ENCODE results near the gene ZNF335.

The ZNF335 gene

DNA sequence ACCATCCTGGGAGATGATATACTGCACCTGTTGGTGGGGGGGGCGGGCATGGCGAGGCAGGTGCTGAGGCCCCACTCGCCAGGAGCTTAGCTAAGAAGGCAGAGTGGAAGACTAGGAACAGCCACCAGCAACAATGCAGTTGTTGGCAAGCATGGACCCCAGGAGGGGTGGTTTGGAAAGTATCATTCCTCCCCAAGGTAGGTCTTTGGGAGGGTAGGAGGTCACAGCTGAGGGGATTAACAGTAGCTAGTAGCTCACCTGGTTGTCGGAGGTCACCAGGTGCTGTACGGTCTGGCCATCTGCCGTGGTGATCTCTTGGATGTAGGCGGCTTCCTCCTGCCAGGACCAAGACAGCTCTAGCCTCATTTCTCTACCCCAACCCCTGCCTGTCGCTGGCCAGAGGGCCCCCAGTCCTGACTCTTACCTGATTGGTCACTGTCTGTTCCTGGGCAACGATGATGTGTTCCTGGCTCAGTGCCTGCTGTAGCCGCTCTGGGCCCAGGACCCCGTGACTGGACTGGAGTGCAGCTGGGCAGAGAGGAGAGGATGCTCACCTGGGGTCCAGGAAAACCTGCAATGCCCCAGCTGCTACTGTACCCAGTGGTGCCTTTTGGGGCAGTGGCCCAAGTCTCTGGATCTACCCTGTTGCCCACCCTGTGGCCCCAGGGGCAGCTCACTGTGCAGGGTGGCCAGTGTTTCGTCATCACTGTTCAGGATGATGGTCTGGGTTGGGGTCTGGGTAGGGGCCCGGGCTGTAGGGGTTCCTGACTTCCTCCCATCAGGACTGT is 22.3 kb downstream of the ZNF335 start:
- DNase-seq (ENCODE audit: low spot score) = no peak

DNA sequence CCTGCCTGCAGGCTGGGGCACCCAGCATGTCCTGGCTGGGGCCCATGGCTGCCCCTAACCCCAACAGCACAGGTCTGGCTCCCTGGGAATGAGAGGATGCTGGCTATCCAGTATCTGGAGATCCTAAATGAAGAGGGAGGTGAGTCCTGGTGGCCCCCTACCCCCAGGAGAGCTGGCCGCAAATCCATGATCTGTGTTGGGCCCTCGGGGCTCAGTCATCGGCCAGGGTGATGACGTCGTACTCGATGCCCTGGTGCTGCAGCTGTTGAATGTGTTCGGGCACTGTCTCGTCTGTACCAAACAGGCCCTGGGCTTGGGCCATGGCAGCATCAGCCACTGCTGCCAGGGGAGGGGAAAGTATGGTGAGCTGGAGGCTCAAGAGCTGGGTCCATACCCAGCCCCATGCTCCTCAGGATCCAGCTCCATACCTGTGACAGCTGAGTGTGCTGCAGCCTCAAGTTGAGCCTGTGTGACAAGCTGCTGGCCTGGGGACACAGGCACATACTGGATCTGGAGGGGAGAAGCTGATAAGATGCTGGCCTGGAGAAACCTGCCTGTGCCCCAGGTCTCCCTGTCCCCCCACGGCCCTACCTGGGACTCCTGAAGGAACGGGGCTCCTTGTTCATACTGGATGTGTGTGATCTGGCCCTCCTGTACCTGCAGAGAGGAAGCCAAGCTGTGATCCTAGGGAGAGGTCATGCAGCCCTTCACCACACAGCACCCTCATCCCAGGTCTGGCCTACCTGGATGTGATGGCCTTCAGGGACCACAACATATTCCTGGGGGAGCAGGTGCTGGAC is 23.1 kb downstream of the ZNF335 start:
- DNase-seq (ENCODE audit: low spot score) = no peak

DNA sequence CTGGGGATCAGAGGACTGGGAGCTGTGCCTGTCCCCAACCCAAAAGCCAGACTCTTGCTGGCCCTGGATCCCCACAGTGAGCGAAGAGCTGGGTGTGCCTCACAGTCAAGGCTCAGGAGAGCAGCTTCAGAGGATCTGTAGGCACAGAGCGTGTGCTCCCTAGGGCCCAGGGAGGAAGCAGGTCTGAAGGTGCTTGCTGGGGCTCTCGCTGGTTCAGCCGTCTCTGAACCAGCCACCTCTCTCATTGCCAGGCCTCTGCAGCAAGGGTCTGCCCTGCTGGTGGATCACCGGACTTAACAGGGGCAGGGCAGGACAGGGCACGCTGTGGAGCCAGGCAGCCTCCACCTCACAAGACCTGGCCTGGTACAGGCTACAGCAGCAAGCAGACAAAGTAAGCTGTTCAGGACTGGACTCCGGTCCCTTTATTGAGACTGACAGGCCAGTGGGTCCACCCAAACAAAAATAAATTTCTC is 23.7 kb downstream of the ZNF335 start:
- no peak for DNase-seq (ENCODE audit: low spot score)

DNA sequence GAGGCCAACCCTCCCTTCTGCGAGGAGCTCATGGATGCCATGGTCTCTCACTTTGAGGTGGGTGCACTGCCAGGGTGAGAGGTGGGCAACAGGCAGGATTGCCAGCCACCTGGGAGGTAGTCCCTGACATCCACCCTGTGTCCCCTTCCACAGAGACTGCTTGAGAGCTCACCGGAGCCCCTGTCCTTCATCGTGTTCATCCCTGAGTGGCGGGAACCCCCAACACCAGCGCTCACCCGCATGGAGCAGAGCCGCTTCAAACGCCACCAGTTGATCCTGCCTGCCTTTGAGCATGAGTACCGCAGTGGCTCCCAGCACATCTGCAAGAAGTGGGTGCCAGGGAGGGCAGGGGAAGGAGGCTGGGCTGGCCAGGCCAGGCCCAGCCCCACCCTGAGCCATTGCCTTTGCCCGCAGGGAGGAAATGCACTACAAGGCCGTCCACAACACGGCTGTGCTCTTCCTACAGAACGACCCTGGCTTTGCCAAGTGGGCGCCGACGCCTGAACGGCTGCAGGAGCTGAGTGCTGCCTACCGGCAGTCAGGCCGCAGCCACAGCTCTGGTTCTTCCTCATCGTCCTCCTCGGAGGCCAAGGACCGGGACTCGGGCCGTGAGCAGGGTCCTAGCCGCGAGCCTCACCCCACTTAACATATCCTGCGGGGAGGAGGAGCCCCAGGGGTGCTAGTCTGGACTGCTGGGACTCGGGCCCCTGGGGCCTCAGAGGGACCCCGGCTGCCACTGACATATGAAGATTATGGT is 24.7 kb downstream of the ZNF335 start:
- DNase-seq (ENCODE audit: low spot score) = no peak

DNA sequence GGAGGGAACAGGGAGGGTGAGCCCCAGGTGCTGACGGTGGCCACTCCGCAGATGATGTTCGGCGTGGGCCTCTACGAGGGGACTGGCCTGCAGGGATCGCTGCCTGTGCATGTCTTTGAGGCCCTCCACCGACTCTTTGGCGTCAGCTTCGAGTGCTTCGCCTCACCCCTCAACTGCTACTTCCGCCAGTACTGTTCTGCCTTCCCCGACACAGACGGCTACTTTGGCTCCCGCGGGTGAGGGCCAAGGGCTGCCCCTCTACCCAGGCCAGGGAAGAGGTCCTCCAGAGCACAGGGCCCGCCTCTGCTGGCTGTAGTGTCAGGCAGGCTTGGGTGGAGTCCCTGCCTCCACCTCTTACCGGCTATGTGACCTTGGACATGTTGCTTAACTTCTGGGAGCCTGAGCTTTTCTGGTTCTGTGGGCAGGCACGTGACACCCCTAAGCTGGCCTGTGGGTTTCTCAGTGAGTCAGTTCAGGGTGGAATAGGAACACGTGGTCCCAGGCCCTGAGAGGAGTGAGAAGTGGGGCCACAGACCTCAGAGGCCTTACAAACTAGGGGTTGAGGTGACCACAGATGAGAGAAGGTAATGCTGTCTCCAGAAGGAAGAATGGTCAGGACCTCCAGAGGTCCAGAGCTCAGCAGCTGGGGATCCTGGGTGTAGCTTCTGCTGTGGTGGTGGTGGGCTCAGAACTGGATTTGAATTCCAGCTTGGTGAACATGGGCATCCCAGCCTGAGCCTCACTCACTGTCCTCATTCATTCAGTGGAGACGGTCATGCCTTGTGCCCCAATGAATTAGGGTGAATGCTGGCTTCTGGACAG is 25.6 kb downstream of the ZNF335 start:
- peak; percentile 42 for DNase-seq (ENCODE audit: low spot score)

DNA sequence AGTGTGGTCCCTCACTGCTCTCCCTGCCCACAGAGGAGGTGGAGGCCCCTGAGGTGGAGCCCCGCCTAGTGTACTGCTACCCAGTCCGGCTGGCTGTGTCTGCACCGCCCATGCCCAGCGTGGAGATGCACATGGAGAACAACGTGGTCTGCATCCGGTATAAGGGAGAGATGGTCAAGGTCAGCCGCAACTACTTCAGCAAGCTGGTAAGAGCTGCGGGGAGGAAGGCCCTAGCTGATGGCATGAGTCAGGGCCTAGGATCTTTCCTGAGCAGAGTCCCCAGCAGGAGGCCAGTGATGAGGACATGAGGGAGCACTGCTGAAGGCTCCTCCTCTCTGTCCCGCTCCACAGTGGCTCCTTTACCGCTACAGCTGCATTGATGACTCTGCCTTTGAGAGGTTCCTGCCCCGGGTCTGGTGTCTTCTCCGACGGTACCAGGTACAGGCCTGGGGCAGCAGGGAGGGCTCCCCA is 26.3 kb downstream of the ZNF335 start:
- DNase-seq (ENCODE audit: low spot score) = no peak

DNA sequence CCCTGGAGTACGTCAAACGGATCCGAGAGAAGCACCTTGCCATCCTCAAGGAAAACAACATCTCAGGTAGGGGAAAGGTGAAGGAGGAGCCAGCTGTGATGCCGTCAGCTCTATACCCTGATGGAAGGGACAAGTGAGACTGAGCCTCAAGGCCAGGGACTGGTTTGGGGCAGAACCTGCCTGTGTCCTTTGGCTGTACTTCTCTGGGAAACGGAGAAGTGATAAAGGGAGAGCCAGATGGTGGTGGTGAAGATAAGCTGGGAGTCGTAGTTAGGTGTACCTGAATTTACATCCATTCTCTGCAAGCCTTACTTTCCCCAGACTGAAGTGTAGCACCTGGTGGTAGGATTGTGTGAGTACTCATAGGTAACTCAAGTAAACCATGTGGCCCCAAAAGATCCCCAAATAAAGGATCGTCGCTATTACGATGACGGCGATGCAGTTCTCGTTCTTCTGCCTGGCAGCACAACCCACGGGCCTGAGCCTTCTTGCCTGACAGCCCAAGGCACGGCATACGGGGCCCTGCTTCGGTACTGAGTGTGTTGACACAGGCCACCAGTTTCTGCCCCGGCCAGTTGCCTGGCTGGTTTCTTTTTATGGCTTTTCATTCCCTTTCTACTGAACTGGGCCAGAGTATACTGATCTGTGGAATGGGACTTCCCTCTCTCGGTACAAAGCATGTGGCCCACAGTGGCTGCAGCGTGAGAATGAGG is 26.9 kb downstream of the ZNF335 start:
- no peak for DNase-seq (ENCODE audit: low spot score)

DNA sequence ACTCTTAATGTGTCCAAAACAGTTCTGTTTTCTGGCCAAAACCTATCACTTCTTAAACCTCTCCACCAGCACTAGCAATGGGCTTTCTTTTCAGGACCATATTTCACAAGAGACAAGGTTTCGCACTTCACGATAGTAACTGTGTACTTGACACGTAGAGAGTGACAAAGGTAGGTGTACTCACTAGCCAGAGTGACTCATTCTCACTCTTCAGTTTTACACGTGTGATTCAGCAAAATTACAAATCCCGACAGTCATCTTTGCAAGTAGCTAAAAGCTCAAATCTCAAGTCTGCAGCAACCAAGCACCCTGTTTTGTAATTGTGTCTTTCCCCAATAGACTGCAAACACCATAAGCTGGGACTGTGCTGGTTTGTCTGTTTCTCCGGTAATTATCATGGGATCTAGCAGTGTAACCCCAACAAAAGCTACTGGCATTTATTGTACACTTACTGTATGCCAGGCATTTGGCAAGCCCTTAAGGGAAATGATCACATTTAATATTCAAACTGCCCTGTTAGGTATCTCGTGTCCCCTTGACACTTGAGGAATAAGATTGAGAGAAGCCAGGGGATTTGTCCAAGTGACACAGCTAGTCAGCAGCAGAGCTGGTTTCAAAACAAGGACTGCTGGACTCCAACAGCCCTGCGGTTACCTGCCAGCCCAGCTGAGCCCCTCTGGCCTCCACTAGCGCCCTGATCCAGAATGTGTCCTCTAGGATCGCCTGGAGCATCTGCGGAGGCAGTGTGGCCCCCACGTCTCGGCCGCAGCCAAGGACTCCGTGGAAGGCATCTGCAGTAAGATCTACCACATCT is 27.6 kb downstream of the ZNF335 start:
- DNase-seq (ENCODE audit: low spot score) = peak; percentile 24

DNA sequence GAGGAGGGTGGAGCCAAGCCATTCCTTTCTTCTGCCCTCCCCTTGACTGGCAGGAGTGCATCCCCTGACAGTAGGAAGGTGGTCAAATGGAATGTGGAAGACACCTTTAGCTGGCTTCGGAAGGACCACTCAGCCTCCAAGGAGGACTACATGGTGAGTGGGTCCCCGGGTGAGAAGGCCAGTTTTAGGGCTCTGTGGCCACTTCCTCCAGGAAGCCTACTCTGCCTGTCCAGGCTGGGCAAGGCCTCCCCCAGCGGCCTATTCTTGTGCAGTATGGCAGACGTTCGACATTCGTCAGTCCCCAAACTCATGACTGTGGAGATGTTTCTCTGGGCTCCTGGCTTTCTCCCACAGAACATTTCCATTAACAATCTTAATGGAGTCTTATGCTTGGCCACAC is 28.4 kb downstream of the ZNF335 start:
- no peak for DNase-seq (ENCODE audit: low spot score)

DNA sequence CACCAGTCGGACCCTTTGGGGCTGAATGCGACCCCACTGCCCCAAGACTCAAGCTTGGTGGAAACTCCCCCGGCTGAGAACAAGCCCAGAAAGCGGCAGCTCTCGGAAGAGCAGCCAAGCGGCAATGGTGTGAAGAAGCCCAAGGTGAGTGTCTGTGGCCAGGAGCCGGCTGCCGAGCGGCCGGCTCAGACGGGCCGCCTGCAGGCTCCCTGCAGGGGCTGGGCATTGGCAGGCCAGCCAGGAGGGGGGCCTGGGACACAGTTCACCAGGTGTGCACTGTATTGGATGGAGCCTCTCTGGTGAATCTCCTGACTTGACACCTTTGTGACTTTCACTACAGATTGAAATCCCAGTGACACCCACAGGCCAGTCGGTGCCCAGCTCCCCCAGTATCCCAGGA is 31.5 kb downstream of the ZNF335 start:
- DNase-seq (ENCODE audit: low spot score) = no peak

DNA sequence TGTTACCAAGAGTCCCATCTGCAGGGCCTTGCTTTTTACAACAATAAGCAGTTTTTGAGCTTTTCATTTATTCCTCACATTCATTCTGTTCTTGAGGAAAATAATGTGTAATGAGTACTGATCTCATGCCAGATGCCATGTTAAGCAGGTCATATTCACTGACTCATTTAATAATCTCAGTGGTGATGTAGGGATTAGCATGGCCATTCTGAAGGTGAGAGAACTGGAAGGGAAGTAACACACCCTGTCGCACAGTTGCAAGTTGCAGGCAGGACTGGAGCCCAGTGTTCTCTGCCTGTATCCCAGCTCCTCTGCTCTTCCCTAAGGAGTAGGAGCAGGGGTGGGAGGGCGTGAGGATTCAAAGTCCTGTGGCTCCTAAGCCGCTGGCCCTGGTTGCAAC is 31.9 kb downstream of the ZNF335 start:
- no peak for DNase-seq (ENCODE audit: low spot score)

DNA sequence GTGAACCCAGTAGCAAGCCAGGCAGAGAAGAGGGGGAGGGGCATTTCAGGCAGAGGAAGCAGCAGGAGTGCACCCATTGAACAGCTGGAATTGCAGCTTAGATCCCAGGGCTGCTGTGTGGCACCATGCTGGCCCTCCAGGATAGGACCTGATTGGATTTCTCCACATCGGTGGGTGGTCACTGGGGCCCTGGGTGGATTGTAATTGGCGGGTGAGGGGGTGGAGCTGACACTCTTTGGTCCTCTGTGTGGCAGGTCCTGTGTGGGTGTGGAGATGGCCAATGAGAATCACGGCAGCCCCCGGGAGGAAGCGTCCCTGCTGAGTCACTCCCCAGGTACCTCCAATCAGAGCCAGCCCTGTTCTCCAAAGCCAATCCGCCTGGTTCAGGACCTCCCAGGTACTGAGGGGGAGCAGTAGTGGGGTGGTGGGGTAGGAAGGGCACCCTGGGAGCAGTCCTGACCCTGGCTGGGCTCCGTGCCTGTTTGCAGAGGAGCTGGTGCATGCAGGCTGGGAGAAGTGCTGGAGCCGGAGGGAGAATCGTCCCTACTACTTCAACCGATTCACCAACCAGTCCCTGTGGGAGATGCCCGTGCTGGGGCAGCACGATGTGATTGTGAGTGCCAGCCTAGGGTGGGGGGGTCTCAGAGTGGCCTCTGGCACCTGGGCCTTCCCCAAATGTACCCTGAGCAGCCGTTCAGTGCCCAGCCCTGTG is 33.1 kb downstream of the ZNF335 start:
- no peak for DNase-seq (ENCODE audit: low spot score)

DNA sequence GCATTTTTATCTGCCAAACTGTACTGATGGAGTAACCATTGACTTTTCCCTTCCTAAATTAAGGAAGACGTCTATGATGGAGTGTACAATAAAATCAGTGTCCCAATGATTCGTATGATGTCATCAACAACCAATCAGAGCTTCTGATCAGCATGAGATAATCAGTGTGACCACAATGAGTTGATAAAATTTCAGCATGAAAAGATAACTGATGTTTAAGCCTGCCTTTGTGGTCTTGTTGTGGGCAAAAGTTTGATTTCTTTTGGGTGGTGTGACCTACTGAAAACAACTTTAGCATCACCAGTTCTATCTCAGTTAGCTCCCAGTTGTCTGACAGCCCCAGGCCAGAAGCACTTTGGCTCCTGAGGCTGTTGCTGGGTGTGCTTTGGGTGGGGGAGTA is 34.2 kb downstream of the ZNF335 start:
- DNase-seq (ENCODE audit: low spot score) = peak; percentile 27

DNA sequence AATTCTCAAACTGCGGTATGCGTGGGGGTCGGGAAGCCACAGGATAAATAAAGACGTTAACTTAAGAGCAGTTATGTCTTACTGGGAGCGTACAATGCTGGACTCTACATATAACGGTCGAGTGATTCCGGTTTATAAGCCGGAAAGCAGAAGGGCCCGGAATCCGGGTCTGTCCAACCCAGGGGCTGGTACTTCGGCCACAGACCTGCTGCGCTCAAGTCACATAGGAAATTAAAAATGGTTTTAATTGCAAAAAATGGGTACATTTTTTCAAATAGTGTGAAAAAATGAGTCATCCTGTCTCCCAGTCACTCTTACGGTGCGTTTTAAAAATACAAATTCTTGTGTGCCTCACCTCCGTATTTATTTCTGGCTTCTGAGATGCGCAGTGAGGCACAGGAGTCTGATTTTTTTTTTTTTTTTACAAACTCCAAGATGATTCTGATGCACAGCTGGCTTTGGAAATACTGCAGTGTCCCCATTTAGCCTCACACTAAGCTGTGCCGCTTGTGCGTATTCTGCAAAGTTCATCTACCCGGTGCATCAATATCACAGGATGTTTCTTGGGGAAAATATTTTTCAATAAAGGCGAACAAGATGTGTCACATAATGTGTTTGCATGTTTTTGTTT is 36.5 kb downstream of the ZNF335 start:
- DNase-seq (ENCODE audit: low spot score) = peak; percentile 34

DNA sequence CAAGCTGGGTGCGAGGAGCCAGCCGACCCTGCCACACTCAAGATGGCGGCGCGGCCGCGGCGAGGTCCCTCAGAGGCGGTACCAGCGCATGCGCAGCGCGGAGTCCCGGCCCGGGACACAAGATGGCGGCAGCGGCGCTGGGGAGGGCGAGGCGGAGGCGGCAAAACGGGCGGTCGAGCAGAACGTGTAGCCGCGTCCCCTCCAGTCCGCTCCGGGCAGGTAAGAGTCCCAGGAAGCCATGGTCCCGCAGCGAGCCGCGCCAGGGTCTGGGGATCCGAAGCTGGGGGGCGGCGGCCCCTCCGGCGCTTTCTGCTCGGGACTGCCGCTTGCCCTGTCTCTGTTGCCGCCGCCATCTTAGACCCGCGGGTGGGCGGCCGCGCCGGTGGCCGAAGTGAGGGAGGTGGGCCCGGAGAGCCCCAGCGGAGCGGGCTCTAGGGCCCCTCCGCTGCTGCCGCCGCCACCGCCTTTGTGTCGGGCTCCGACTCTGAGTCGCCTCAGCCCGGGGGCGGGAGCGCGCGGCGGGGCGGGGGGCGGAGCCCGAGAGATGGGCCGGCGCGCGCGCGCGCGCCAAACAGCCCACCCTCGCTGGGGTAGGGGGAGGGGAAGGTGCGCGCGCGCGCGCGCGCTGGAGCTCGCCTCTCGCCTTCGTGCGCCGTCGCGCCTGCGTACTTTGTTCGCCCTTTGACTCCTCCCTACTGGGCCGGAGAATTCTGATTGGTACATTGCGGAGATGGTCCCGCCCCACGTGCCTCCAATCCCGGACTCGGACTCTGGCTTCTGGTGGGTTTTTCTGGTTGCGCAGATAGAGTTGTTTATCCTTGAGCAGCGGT is 37.2 kb downstream of the ZNF335 start, which contains the start of gene PCIF1:
Gene PCIF1 (plus strand): TSS at position 98 of the 830 bp plus-strand sequence. CDS start 4,317 bp downstream, outside the sequence.
- peak; percentile 98 for DNase-seq (ENCODE audit: low spot score)

DNA sequence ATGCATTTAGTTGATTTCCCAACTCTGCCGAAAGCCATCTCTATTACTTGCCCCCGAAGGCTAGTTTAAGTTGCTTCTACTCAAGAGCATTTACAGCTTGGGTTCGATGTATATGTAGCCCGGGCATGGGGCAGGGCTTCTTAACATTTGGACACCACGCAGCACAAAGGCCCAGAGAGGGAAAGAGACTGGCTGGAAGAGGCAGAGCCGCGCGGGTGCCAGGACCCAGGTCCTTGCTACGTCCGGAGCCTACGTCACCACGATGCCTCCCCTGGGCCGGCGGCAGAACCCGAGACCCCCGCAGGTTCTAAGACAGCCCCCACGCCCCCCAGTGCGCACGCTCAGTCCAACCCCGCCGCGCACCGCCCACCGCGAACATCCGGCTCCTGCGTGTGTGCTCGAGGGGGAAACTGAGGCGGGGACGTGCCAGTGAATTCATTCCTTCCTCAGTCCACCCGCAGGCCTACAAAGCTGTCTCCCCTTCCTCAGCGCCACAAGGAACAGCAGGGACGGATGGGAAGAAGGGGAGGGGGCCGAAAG is 37.9 kb downstream of the ZNF335 start:
- peak; percentile 43 for DNase-seq (ENCODE audit: low spot score)

DNA sequence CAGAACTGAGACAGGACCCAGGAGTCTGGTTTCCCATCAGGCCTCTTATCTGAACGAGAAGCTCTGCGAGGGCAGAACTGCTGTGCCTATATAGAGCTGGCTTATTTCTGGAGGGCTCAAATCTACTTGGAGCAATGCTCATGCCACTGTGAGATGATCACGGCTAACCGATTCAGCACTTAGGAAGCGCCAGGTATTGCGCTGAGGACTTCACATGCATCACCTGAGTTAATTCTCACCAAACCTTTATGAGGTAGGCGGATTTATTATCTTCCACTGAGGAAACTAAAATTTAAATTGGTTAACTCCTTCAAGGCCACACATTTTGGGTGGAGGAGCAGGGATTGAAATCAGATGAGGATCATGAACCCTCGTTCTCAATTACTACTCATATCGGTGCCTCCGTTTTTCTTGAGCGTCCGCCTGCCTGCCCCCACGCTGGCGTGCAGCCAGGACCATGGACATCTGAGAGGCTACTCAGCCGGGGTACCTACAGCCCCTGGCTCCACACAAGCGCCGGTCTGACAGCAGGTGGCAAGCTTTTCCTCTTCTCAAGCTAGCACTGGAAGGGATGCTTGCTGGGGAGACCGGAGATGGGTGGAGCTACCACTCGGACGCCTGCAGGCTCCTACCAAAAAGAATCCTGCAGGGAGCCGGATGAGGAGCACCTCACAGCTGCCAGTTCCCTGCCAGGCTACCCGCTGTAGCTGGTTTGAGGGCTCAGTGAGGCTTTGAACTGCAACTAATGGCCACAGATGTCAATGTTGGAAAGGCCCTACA is 38.5 kb downstream of the ZNF335 start:
- peak; percentile 58 for DNase-seq (ENCODE audit: low spot score)

All from CD4-positive, alpha-beta T cell treated with Interleukin-15 for 4 hours (primary cell).